NB4 (cell line): ENCODE data around the gene ZNF460.

Experiments used
- DNase-seq: peaks from one replicate; pipeline ENCODE4 v3.0.0; 2010; ENCODE audit warnings: low read depth
- H3K4me3 ChIP-seq: one replicate; pipeline ENCODE4 v1.5.1; 2011; ENCODE audit warnings: mild to moderate bottlenecking, low read depth, low read length, moderate library complexity
- MYC ChIP-seq: IDR thresholded peaks from 2 replicates; pipeline ENCODE4 v1.6.1; 2011; ENCODE audit warnings: low read depth, low read length
- POLR2A ChIP-seq: IDR thresholded peaks from 2 replicates; pipeline ENCODE4 v1.6.1; 2011; ENCODE audit warnings: mild to moderate bottlenecking; ENCODE audit not compliant: insufficient read length; ENCODE audit errors: extremely low read depth
- TF ChIP-seq, protein P1 (sequence below): IDR thresholded peaks from one replicate; pipeline ENCODE4 v1.5.1; 2012; ENCODE audit warnings: low read depth, low read length
- TF ChIP-seq, protein P2 (sequence below): IDR thresholded peaks from 2 replicates; pipeline ENCODE4 v1.6.1; 2011; ENCODE audit warnings: low read depth, low read length

ZNF460 gene

DNA sequence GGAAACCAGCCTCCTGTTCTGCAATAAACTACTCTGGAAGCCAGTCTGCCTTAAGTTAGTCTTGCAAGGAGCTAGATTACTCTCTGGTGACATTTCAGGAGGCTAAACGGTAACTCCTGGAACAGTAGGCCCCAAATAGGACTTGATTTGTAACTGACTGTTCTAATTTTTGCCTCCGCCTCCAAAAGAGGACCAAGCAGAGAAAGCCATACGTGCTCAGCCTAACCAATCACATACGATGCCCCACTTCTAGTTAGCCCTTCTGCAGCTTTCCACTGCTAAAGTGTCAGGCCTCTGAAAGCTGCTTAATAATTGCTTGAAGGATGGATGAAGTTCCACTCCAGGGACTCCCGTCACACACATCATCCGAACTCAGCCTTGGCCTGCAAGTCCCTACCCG, 39.1 kb upstream of the ZNF460 start:
- H3K4me3 ChIP-seq: peak overlapping the region; percentile 87
- no peak for TF ChIP-seq POLR2A
- TF ChIP-seq, protein P1, sequence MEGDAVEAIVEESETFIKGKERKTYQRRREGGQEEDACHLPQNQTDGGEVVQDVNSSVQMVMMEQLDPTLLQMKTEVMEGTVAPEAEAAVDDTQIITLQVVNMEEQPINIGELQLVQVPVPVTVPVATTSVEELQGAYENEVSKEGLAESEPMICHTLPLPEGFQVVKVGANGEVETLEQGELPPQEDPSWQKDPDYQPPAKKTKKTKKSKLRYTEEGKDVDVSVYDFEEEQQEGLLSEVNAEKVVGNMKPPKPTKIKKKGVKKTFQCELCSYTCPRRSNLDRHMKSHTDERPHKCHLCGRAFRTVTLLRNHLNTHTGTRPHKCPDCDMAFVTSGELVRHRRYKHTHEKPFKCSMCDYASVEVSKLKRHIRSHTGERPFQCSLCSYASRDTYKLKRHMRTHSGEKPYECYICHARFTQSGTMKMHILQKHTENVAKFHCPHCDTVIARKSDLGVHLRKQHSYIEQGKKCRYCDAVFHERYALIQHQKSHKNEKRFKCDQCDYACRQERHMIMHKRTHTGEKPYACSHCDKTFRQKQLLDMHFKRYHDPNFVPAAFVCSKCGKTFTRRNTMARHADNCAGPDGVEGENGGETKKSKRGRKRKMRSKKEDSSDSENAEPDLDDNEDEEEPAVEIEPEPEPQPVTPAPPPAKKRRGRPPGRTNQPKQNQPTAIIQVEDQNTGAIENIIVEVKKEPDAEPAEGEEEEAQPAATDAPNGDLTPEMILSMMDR: no peak
- no peak for TF ChIP-seq MYC
- TF ChIP-seq, protein P2, sequence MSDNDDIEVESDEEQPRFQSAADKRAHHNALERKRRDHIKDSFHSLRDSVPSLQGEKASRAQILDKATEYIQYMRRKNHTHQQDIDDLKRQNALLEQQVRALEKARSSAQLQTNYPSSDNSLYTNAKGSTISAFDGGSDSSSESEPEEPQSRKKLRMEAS: no peak
- DNase-seq: peak; percentile 10

DNA sequence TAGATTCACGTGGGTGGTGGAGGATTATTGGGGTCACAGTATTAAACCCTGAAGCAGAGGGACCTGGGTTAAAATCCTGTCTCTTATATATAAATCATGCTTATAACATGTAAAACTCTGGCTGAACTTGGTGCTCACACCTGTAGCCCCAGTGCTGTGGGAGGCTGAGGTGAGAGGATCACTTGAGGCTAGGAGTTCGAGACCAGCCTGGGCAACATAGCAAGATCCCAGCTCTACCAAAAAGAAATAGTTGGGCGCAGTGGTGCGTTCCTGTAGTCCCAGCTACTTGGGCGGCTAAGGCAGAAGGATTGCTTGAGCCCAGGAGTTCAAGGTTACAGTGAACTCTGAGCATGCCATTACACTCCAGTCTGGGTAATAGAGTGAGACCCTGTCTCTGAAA, 37.5 kb upstream of the ZNF460 start:
- no peak for DNase-seq
- TF ChIP-seq MYC (no peak), POLR2A (no peak)
- TF ChIP-seq, protein P2: no peak
- TF ChIP-seq, protein P1: no peak
- H3K4me3 ChIP-seq: no peak overlapping the region

DNA sequence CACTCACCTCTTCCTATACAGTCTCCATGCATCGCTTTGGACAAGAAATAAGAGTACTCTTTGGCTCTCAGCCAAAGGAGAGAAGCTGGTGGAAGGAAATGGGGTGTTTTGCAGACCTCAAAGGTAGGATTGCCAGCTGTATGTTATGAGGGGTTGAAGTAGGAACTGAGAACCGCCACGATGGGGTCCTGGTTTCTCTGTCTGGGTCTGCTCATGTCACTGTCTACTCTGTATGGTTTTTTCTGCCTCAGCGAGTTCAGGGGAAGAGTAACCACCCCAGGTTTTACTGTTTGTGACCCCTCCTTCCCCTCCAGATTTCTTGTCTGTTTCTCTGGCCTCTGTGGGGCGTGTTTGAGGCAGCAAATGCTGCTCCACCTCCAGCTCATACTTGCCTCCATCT, 35.8 kb upstream of the ZNF460 start:
- H3K4me3 ChIP-seq: no peak overlapping the region
- no peak for DNase-seq
- TF ChIP-seq, protein P2: no peak
- TF ChIP-seq POLR2A (no peak), MYC (no peak)
- TF ChIP-seq, protein P1: no peak

DNA sequence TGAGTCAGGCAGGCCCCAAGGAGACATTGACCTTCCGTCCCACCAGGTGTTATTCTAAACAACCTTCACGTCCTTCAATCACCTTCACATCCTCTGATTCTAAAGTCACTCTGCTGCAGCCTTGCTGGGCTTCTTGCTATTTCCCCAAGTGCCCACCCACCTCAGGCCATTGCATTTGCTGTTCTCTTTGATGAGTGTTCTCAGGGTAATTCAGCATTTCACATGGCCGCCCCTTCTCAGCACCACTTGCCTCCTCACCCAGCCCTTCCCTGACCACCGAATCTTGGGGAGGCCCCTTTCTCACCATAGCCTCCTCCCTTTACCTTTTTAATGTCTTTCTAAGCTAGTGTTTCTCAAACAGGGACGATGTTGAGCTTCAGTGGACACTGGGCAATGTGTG, 35.2 kb upstream of the ZNF460 start:
- no peak overlapping the region for H3K4me3 ChIP-seq
- TF ChIP-seq, protein P1: no peak
- TF ChIP-seq, protein P2: no peak
- TF ChIP-seq POLR2A (no peak), MYC (no peak)
- no peak for DNase-seq

GRCh38 chr19:57245959-57246358, 34.3 kb upstream of the ZNF460 start:
- DNase-seq: no peak
- no peak for TF ChIP-seq POLR2A
- TF ChIP-seq, protein P1: no peak
- TF ChIP-seq, protein P2: no peak
- TF ChIP-seq MYC: no peak
- H3K4me3 ChIP-seq: no peak overlapping the region

DNA sequence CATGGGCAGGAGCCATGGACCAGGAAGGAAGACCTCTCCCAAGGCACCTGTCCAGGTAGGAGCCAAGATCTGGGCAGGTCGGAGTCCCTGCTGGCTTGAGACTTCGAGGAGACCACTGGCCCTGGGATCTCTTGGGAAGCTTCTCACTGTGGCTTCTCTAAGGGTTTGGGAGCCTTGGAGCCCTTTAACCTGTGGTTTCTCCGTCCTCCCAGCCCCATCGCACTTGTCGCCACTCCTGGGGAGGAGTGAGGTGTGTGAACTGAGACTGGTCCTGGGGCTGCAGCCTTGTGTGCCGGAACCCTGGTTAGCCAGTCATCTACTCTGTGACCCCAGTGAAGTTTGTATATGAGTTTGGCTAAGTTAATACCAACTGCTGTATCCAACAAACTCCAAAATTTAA, 31.6 kb upstream of the ZNF460 start:
- no peak for TF ChIP-seq MYC
- TF ChIP-seq, protein P1: no peak
- H3K4me3 ChIP-seq: no peak overlapping the region
- DNase-seq: no peak
